ENCODE measurements around the gene KCNJ5. TPM values are rescaled to one million over a fixed set of nuclear protein-coding genes. Genes with fewer than 3 reads are reported as not detected.

The KCNJ5 gene
- total and polyA plus RNA-seq, 10 of the 15 experiments (the other 5 are each of a cell fraction or from before 2014, with no cell fraction given), result 0.03 TPM; not detected in 8

- H4K20me1 ChIP-seq (ENCODE audit: control insufficient read depth, insufficient read depth), result no peaks in the 10 kb centered on the region
- H3K4me1 ChIP-seq (ENCODE audit: control insufficient read depth, insufficient read depth, low read length), result no peaks in the 10 kb centered on the region
- intact Hi-C loops (cut with micrococcal nuclease; ENCODE audit: unreplicated experiment), result no loop called here
- no peaks in the 10 kb centered on the region for H3K9me3 ChIP-seq (replicated peaks; ENCODE audit: control insufficient read depth, insufficient read depth, low read length)
- no TSS peak for BruUV-seq (replicated peaks)
- FAIRE-seq (no peak), ATAC-seq (no peak), DNase-seq (ENCODE audit: low read depth, low spot score) (no peak)
- no peak overlapping the region for H3K9ac ChIP-seq (ENCODE audit: control insufficient read depth, insufficient read depth, low read length)
- ChIA-PET SMC1A (ENCODE audit: uncharacterized antibody, unreplicated experiment) (interaction anchor here (1.4 to 14.9 kb wide), 2 partner anchors 21 to 61 kb away, joined by 3 to 249 read pairs; partner anchors contain the start of gene KCNJ5), CTCF (interaction anchor here (1.1 to 20.8 kb wide), 5 partner anchors 8 to 792 kb away, joined by 3 to 480 read pairs (median 6); partner anchors contain the start of gene KCNJ5), RAD21 (ENCODE audit: unreplicated experiment) (interaction anchor here (0.6 to 2.6 kb wide), 2 partner anchors 40 to 65 kb away, joined by 3 to 39 read pairs; no protein-coding TSS in a partner anchor), POLR2A (no interaction called here)
- no peaks in the 10 kb centered on the region for H3K36me3 ChIP-seq (ENCODE audit: control insufficient read depth in 2 of 2, insufficient read depth in 2 of 2, low read length in 1 of 2)
- no peak for TF ChIP-seq USF2 (IDR thresholded peaks at IDR 0.05; ENCODE audit: borderline replicate concordance, low read depth, low read length)
- TF ChIP-seq CHD4 (IDR thresholded peaks at IDR 0.05), result no peak
- no peak for TF ChIP-seq ZNF592 (IDR thresholded peaks at IDR 0.05)
- TF ChIP-seq CHD2 (IDR thresholded peaks at IDR 0.05; ENCODE audit: borderline replicate concordance, low read depth, low read length), result no peak
- TF ChIP-seq SREBF1 (IDR thresholded peaks at IDR 0.05; ENCODE audit: low read length), result no peak
- H3K4me2 ChIP-seq (ENCODE audit: control insufficient read depth, insufficient read depth), result no peak overlapping the region
- H2AFZ ChIP-seq (ENCODE audit: control insufficient read depth, low read depth, low read length), result no peak overlapping the region
- WGBS (ENCODE audit: insufficient coverage, insufficient replicate concordance, low lambda C conversion rate, missing lambda C conversion rate), result 38% methylated on average over 13 of the region's 13 CpGs
- H3K4me3 ChIP-seq, result no peak overlapping the region
- H3K27ac ChIP-seq (ENCODE audit: control insufficient read depth, insufficient read depth), result no peak overlapping the region
- H3K27me3 ChIP-seq (replicated peaks in 1 of 2; ENCODE audit: control insufficient read depth in 2 of 2, insufficient read depth in 2 of 2, low read length in 1 of 2), result peaks cover 0 to 1% of the 10 kb centered on the region in 2 experiments; a peak in 2 of 4 replicates
- H3K79me2 ChIP-seq (ENCODE audit: control insufficient read depth, insufficient read depth, low read length), result no peaks in the 10 kb centered on the region
- in situ Hi-C loops (cut with MboI), result no loop called here
Measured at GRCh38 chr11:128949791-128950454, 58.8 kb downstream of the KCNJ5 start.
